Mesenchymal stem cell (in vitro differentiated cells and primary cell): ENCODE measurements around the gene CTAGE15.
"Not testable (repeated sequence)": the region's sequence is repeated elsewhere in the genome, so short reads cannot be mapped to it uniquely, and the experiment has no call there.

Experiments
- DNase-seq: peaks from one replicate; pipeline ENCODE4 v3.0.0-alpha.2; 2013
- H2AFZ ChIP-seq: one replicate; pipeline ENCODE4 v1.6.1; 2013; ENCODE audit warnings: low read depth, mild to moderate bottlenecking, control low read depth, inconsistent platforms, low read length, moderate library complexity
- H2AK5ac ChIP-seq: 2 replicates; pipeline ENCODE4 v1.6.1; 2013; ENCODE audit warnings: low read length, moderate library complexity, mild to moderate bottlenecking, inconsistent platforms; ENCODE audit not compliant: severe bottlenecking
- H2BK120ac ChIP-seq: one replicate; pipeline ENCODE4 v1.6.1; 2013; ENCODE audit warnings: low read depth, mild to moderate bottlenecking, inconsistent platforms, low read length, moderate library complexity
- H2BK12ac ChIP-seq, 2 experiments: one replicate each; pipeline ENCODE4 v1.6.1; 2013; ENCODE audit warnings: inconsistent platforms in 2 of 2, low read length in 2 of 2, mild to moderate bottlenecking in 2 of 2, moderate library complexity in 2 of 2, control low read depth in 1 of 2
- H2BK15ac ChIP-seq: one replicate; pipeline ENCODE4 v1.6.1; 2013; ENCODE audit warnings: mild to moderate bottlenecking, low read depth, inconsistent platforms; ENCODE audit not compliant: poor library complexity, severe bottlenecking
- H2BK5ac ChIP-seq: 2 replicates; pipeline ENCODE4 v1.6.1; 2013; ENCODE audit warnings: low read depth, mild to moderate bottlenecking, low read length, control low read depth, inconsistent platforms; ENCODE audit not compliant: poor library complexity, severe bottlenecking
- H3K14ac ChIP-seq, 2 experiments: one replicate each; pipeline ENCODE4 v1.6.1; 2013; ENCODE audit warnings: inconsistent platforms in 2 of 2, low read length in 2 of 2, control low read depth in 1 of 2, mild to moderate bottlenecking in 1 of 2, moderate library complexity in 1 of 2
- H3K18ac ChIP-seq, 2 experiments: one replicate each; pipeline ENCODE4 v1.6.1; 2013; ENCODE audit warnings: inconsistent platforms in 2 of 2, low read length in 2 of 2, control low read depth in 1 of 2, low read depth in 1 of 2, mild to moderate bottlenecking in 1 of 2
- H3K23ac ChIP-seq, 2 experiments: one replicate each; pipeline ENCODE4 v1.6.1; 2013; ENCODE audit warnings: inconsistent platforms in 2 of 2, low read length in 2 of 2, mild to moderate bottlenecking in 2 of 2, moderate library complexity in 2 of 2, control low read depth in 1 of 2
- H3K27ac ChIP-seq: 2 replicates; pipeline ENCODE4 v1.5.1; 2013; ENCODE audit warnings: mild to moderate bottlenecking, moderate library complexity, low read length, control low read depth, inconsistent platforms; ENCODE audit not compliant: poor library complexity, severe bottlenecking
- H3K27me3 ChIP-seq, 2 experiments: 2 replicates each; pipeline versions ENCODE4 v1.6.1 to v1.7.0; 2013; ENCODE audit warnings: low read length in 2 of 2, mild to moderate bottlenecking in 2 of 2, moderate library complexity in 2 of 2, control low read depth in 1 of 2, inconsistent platforms in 1 of 2; ENCODE audit not compliant: control insufficient read depth in 1 of 2, insufficient read depth in 1 of 2
- H3K36me3 ChIP-seq, 2 experiments: 2 replicates each; pipeline versions ENCODE4 v1.6.1 to v1.7.0; 2013; ENCODE audit warnings: low read length in 2 of 2, control low read depth in 1 of 2, inconsistent platforms in 1 of 2, low read depth in 1 of 2, mild to moderate bottlenecking in 1 of 2; ENCODE audit not compliant: insufficient read depth in 2 of 2, control insufficient read depth in 1 of 2
- H3K4ac ChIP-seq, 2 experiments: one replicate each; pipeline ENCODE4 v1.6.1; 2013; ENCODE audit warnings: inconsistent platforms in 2 of 2, low read length in 2 of 2, mild to moderate bottlenecking in 2 of 2, moderate library complexity in 2 of 2, control low read depth in 1 of 2, low read depth in 1 of 2
- H3K4me1 ChIP-seq: 2 replicates; pipeline ENCODE4 v1.6.1; 2013; ENCODE audit warnings: low read depth, low read length, control low read depth; ENCODE audit not compliant: control insufficient read depth, insufficient read depth
- H3K4me2 ChIP-seq: 2 replicates; pipeline ENCODE4 v1.6.1; 2013; ENCODE audit warnings: low read length, mild to moderate bottlenecking, inconsistent platforms; ENCODE audit not compliant: poor library complexity, severe bottlenecking
- H3K4me3 ChIP-seq, 2 experiments: 2 replicates each; pipeline versions ENCODE4 v1.5.1 to v1.7.0; 2013; ENCODE audit warnings: low read length in 2 of 2, mild to moderate bottlenecking in 2 of 2, control low read depth in 1 of 2, low read depth in 1 of 2; ENCODE audit not compliant: insufficient read depth in 1 of 2
- H3K79me1 ChIP-seq: replicated peaks from 2 replicates; pipeline ENCODE4 v1.6.1; 2013; ENCODE audit warnings: mild to moderate bottlenecking, control low read depth, low read length, inconsistent platforms; ENCODE audit not compliant: poor library complexity, severe bottlenecking
- H3K9ac ChIP-seq: 2 replicates; pipeline ENCODE4 v1.7.0; 2013; ENCODE audit warnings: mild to moderate bottlenecking, low read length, moderate library complexity
- H3K9me3 ChIP-seq: 2 replicates; pipeline ENCODE4 v1.7.0; 2013; ENCODE audit warnings: mild to moderate bottlenecking, low read length; ENCODE audit not compliant: control insufficient read depth
- H4K8ac ChIP-seq: one replicate; pipeline ENCODE4 v1.6.1; 2013; ENCODE audit warnings: inconsistent platforms, mild to moderate bottlenecking, low read length, moderate library complexity
- H4K91ac ChIP-seq: one replicate; pipeline ENCODE4 v1.6.1; 2013; ENCODE audit warnings: mild to moderate bottlenecking, low read length, inconsistent platforms
- WGBS: methylation state at CpG from one replicate; pipeline ENCODE4 v1.1.7; 2013; ENCODE audit warnings: mixed read lengths; 5-methylcytosine and 5-hydroxymethylcytosine counted together

Gene CTAGE15

GRCh38 chr7:143555968-143556367, 15.6 kb upstream of the CTAGE15 start:
- not testable (repeated sequence) for H3K36me3 ChIP-seq, H2BK120ac ChIP-seq
- WGBS: no CpG with 5 or more reads among the region's 1 CpG

GRCh38 chr7:143563306-143563705, 8.3 kb upstream of the CTAGE15 start:
- H2BK5ac ChIP-seq, H2BK15ac ChIP-seq, H3K79me1 ChIP-seq, H2AFZ ChIP-seq, H3K27ac ChIP-seq, H3K4me3 ChIP-seq, H2AK5ac ChIP-seq, H3K27me3 ChIP-seq, H3K14ac ChIP-seq, H2BK120ac ChIP-seq, H3K23ac ChIP-seq, H3K4me1 ChIP-seq, H3K4ac ChIP-seq, H4K91ac ChIP-seq, H2BK12ac ChIP-seq, H3K36me3 ChIP-seq, H3K4me2 ChIP-seq, H4K8ac ChIP-seq, H3K9me3 ChIP-seq, H3K18ac ChIP-seq, DNase-seq, H3K9ac ChIP-seq: not testable (repeated sequence)
- WGBS: no CpG with 5 or more reads among the region's 6 CpGs

More at GRCh38 chr7:143555968-143556367, 15.6 kb upstream of the CTAGE15 start:
- not testable (repeated sequence) for H3K79me1 ChIP-seq, H3K4me3 ChIP-seq, H3K9ac ChIP-seq, H3K4ac ChIP-seq, H2BK12ac ChIP-seq, H2BK5ac ChIP-seq, H2AK5ac ChIP-seq, H2BK15ac ChIP-seq, H3K9me3 ChIP-seq, H3K4me2 ChIP-seq, DNase-seq, H3K14ac ChIP-seq, H4K8ac ChIP-seq, H3K27ac ChIP-seq, H3K23ac ChIP-seq, H3K18ac ChIP-seq, H3K27me3 ChIP-seq, H3K4me1 ChIP-seq, H4K91ac ChIP-seq, H2AFZ ChIP-seq

- not testable (repeated sequence) for H2BK120ac ChIP-seq, H3K4ac ChIP-seq, H3K9me3 ChIP-seq, H3K27ac ChIP-seq, H4K8ac ChIP-seq, H2AFZ ChIP-seq, H2BK15ac ChIP-seq, H3K23ac ChIP-seq, H2BK5ac ChIP-seq, H3K79me1 ChIP-seq, H4K91ac ChIP-seq, H3K27me3 ChIP-seq, H2BK12ac ChIP-seq, DNase-seq, H3K18ac ChIP-seq, H3K9ac ChIP-seq, H3K4me1 ChIP-seq, H3K4me3 ChIP-seq, H3K14ac ChIP-seq, H3K36me3 ChIP-seq, H2AK5ac ChIP-seq, H3K4me2 ChIP-seq
- WGBS: no CpG with 5 or more reads among the region's 1 CpG
These were observed 5.6 kb upstream of the CTAGE15 start for GRCh38 chr7:143566001-143566400.

- H3K4ac ChIP-seq, H2BK120ac ChIP-seq, H4K91ac ChIP-seq, H2AFZ ChIP-seq, H3K27me3 ChIP-seq, H2BK5ac ChIP-seq, H4K8ac ChIP-seq, H2BK15ac ChIP-seq, H3K27ac ChIP-seq, H3K36me3 ChIP-seq, H2AK5ac ChIP-seq, H3K18ac ChIP-seq, H2BK12ac ChIP-seq, H3K79me1 ChIP-seq, H3K4me3 ChIP-seq, H3K4me1 ChIP-seq, H3K14ac ChIP-seq, DNase-seq, H3K9ac ChIP-seq, H3K4me2 ChIP-seq, H3K9me3 ChIP-seq, H3K23ac ChIP-seq: not testable (repeated sequence)
- no CpG with 5 or more reads among the region's 3 CpGs for WGBS
These were observed 16.6 kb downstream of the CTAGE15 start for GRCh38 chr7:143588183-143588582.
